Activated CD8-positive, alpha-beta memory T cell treated with anti-CD3 and anti-CD28 coated beads, Interleukin-2, amount 50 U/mL, for 1 hour (primary cell): Measurements from ENCODE around the gene TOB2.
"Not testable (repeated sequence)": the region's sequence is repeated elsewhere in the genome, so short reads cannot be mapped to it uniquely, and the experiment has no call there.

Experiments used
- DNase-seq: peaks from one replicate; pipeline ENCODE4 v3.0.0-alpha.2; 2020; ENCODE audit errors: extremely low read depth

The TOB2 gene

GRCh38 chr22:41468381-41469217, 22.0 kb upstream of the TOB2 start, which contains the start of the genes ACO2 and PHF5A:
TSS of gene ACO2 (plus strand) at chr22:41469117. CDS start at chr22:41469147, 30 bp downstream.
TSS of gene PHF5A (minus strand) at chr22:41468692. CDS start at chr22:41468653, 39 bp downstream.
- DNase-seq = peak; percentile 95

DNA sequence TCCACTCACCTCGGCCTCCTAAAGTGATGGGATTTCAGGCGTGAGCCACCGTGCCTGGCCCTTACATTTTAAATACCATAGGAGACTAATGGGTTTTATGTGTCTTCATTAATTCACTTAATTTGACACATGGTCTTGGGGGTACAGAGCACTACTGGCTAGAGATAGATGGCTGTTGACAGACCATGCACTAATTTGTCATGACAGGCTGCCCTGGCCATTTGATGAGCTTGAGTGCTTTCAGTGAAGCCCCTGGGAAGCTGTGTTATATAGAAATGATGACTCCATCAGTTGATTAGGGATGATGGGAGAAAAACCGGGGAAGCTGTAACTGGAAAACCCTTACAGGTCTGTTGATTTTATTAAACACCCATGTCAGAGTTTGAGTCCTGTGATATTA, 15.3 kb upstream of the TOB2 start:
- no peak for DNase-seq

DNA sequence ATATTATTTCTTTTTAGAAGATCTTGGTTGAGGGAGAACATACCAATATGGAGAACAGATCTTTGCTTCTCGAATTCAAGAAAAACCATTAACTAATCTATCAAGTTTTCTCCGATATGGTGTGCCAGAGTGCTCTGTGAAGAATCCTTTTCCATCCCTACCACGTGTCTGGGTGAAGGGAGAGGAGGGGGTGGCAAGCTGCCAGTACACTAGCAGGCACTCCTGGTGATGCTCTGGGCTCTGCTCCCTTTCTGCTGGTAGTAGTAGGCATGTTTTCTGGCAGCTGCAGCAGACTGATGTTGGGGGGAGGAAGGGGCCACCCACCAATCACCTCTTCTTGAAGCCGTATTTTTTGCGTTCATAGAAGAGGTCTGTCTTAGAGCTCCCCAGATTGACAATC, 13.5 kb upstream of the TOB2 start:
- not testable (repeated sequence) for DNase-seq

DNA sequence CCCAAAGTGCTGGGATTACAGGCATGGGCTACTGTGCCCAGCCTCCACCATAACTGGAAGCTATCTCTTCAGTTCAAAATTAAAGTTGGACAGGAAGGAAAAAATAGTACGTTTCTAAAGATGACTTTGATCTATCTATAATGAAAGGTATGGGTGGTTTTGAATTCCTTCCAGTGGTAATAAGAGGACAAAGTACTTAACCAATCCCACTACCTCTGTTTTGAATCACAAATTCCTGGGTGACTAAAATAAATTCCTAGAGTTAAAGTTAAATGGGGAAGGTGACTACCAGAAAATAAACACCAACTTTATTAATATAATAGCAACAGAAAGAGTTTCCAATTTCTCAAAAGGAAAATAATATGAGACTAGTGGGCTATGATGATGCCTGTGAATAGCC, 12.8 kb upstream of the TOB2 start:
- DNase-seq = no peak

- DNase-seq = no peak
Observed at GRCh38 chr22:41458161-41458728, 11.6 kb upstream of the TOB2 start.

DNA sequence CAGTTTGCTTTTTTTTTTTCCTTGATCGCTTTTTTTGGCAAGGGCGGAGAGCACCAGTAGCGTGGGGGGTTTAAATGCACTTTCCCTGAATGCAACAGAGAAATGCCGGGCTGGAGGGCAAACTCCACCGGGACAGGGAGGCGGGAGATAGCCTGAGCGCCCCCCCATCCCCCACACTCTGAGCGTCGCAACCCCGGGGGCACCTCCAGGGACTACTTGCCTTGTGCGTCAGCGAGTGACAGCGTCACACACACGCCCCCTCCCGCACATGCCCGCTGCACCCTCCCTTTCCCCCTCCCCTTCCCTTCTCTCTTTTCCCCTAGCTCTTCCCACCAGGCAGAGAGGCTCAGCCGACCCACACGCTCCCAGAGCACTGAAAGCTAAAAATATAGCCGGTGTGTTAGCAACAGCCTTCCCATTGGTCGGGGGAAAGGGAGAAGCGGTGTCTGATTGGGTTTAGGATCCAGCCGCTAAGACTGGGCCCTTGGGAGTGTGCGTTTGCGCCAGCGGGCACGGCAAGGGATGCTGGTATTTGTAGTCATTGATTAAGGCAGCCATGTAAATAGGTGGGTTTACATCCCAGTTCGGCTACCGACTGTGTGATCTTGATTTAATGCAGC, 1.7 kb upstream of the TOB2 start:
- DNase-seq = peak; percentile 82

- DNase-seq = peak; percentile 8
Observed at GRCh38 chr22:41447435-41448188, 1.0 kb upstream of the TOB2 start.

DNA sequence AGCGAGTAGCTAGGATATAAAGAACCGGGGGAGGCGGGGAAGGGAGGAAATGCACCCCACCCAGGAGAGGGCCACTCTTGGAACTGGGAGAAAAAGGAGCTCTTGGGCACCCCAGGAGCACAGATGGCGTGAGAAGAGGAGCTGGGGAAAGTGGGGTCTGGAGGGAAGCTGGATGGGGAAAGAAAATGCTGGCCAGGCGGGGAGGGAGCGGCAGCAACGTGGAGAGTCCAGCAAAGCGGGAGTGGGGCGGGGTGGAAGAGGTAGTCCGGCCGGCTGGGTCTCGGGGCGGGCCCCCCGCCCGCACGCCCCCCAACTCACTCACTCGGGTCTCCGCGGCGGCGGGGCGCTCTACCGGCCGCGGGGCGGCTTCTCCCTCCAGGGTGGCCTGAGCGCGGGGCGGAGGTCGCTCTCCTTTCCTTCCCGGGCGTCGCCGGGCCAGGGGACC, 522 bp downstream of the TOB2 start:
- DNase-seq = no peak

- DNase-seq = no peak
Observed at GRCh38 chr22:41445129-41446056, 1.2 kb downstream of the TOB2 start.

GRCh38 chr22:41444360-41445128, 2.1 kb downstream of the TOB2 start:
- peak; percentile 38 for DNase-seq

DNA sequence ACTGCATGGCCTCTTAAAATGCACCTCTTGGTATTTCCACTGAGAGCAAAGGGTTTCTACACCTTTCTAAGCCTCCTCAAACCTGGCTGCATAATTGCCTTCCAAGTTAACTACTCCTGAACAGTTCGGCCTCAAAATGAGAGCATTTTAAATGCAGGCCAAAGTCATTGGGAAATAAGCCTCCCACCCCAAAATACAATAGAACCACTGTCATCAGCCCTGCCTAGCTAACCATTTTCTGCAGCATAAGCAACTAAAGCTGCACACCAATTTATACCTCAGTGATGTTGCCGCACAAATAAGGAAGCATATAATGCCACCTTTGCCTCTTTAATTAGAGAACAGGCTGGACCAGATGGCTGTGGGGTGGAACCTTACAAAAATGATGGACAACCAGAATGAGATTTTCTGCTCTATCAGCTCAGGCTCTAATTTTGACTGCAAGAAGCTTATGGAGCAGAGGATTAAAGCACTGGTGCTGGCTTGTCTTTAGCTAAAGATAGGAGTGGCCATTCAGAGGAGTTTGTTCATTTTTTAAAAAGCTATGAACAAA, 4.3 kb downstream of the TOB2 start:
- DNase-seq = no peak

DNA sequence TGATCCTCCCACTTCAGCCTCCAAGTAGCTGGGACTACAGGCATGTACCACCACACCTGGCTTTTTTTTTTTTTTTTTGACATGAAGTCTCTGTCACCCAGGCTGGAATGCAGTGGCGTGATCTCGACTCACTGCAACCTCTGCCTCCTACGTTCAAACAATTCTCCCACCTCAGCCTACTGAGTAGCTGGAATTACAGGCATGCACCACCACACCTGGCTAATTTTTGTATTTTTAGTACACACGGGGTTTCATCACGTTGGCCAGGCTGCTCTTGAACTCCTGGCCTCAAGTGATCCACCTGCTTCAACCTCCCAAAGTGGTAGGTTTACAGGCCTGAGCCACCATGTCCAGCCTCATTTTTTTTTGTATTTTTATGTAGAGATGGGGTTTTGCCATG, 6.1 kb downstream of the TOB2 start:
- not testable (repeated sequence) for DNase-seq

GRCh38 chr22:41437198-41437597, 9.4 kb downstream of the TOB2 start:
- no peak for DNase-seq

GRCh38 chr22:41436322-41437113, 10.1 kb downstream of the TOB2 start:
- no peak for DNase-seq

- no peak for DNase-seq
Observed at GRCh38 chr22:41435560-41435959, 11.0 kb downstream of the TOB2 start.

GRCh38 chr22:41434361-41435003, 12.1 kb downstream of the TOB2 start:
- DNase-seq = not testable (repeated sequence)

DNA sequence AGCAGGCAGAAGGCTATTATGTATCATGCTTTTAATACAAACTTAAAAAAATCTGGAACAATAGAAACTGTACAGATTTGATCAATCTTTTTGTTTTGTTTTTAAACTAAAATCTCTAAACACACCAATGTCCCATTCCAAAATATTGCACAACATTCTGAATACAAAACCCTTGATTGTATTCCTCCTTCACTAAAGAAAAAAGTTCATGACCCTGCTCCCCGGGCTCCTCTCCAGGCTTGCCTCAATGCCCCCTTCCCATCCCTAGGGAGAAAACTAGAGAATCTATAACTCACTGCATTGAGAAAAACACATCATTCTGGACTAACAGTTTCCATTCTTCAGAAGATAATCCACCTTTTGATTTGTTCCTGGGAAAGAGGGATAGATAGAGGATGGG, 13.1 kb downstream of the TOB2 start:
- DNase-seq = not testable (repeated sequence)

GRCh38 chr22:41431656-41432055, 14.9 kb downstream of the TOB2 start:
- DNase-seq = no peak
